ENCODE measurements around the gene PRRG3. TPM values are rescaled to one million over a fixed set of nuclear protein-coding genes. Genes with fewer than 3 reads are reported as not detected.

The PRRG3 gene
- total RNA-seq, 1 donor from 2014 or later, result 0.24 TPM

DNA sequence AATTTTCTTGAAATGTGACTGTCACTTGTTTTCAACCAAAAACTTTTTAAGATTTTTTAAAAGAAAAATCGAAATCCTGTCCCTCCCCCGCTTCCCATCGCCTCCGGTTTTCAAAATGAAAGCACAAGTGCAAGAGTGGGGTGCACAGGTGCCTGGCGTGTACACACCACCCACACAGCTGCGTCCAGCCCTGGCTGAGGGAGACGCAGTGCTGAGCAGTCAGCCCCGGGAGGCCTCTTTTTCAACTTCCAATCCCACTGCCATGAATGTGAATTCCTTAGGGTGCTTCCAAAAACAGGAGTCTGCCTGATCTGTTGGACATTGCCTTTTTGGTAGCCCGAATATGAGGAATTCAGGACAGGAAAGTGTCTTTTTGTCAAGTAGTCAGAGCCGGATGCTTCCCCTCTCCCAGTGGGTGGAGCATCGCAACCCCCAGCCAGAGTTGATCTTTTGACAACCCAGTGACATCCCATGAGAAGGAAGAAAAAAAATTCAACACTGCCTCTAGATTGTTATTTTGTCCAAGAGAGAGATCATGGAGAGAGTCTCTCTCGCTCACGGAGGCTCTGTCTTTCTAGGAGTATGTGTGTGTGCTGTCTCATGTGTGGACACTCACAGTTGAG is 8.9 kb downstream of the PRRG3 start:
- DNase-seq (ENCODE audit: low spot score), result no peak

DNA sequence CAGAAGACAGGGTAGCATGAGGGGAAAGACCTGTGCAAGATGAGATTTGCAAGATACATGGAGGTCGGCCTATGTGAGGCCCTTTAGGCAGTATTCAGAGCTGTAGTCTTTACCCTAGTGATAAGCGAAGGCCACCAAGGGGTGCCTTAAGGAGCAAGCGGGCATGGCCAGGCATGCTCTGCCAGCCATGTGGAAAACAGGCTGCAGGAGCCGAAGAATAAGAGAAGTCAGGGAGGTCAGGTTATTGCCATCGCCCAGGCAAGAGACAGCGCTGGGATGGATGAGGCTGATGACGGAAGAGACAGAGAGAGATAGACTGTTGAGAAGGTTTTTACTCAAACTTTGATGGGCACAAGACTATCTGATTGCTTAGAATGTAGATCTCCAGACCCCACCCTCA is 13.6 kb downstream of the PRRG3 start:
- DNase-seq (ENCODE audit: low spot score), result no peak

DNA sequence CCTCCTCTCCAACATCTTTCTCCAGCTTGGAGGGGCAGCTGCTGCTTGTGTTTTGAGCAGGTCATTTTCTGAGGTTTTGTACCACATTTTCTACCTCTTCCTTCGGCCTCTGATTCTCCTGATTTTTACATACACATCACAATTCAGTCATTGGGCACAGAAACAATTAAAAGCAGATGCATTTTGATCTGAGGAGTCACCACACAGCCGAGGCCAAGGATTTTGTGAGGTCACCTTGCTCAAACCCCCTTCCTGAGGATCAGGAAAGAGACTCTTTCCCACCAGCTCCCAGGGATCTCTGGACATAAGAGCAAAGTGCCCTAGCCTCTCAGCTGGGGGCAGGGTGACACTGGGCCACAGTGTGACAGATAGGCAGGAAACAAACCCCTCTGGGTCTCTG is 15.2 kb downstream of the PRRG3 start:
- DNase-seq (ENCODE audit: low spot score), result no peak

DNA sequence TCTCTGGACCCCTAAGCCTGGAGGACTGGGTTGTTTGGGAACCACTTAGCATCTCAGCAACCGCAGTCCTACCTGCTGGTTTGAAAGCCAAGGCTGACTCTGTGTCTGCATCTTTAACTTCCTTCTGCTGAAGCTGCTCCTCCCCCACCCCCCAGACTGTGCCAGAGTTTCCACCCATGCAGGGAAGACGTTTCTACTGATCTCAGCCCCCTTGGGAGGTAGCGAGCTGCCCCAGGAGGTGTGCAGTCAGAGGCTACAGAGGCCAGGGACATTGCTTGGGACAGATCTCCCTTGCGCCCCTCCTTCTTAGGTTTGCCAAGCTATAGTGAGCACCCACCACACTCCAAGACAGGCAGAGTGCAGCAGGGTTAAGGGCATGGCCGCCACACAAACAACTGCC is 15.9 kb downstream of the PRRG3 start:
- DNase-seq (ENCODE audit: low spot score), result no peak

DNA sequence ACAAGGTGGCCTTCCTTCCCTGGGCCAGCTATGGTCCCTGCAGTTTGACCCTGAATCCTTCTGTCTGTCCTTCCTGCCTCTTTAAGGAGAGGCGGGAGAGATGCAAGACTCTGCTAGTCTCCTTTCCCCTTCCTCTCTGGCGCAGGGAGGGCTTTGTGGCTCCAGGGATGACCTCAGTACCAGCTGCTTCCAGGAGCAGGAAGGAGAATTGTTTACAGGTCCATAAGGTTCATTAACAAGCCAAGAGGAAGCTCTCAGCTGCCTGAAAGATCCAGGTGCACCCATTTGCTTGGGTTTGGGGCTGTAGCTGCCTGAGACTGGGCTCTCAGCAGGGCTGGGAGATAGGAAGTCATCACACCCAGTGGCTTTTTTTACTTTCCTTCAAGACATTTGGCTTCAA is 16.5 kb downstream of the PRRG3 start:
- DNase-seq (ENCODE audit: low spot score), result no peak

DNA sequence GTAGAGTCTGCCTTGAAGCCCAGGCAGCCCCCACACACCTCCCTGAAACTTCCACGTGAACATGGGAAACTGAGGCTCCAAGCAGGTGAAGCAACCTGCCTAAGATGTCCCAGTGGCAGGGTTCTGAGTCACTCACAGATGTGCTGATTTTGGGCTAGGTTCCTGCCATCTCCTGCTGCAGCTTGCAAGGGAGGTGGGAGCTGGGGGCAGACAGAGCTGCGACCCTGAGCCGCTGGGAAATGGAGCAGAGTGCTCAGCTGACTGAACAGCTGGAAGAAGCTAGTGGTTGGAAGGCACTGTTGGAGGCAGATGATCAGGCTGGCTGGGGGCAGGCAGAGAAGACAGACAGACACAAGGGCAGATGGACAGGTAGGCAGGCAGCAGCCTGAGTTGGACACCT is 17.0 kb downstream of the PRRG3 start:
- DNase-seq (ENCODE audit: low spot score), result no peak

DNA sequence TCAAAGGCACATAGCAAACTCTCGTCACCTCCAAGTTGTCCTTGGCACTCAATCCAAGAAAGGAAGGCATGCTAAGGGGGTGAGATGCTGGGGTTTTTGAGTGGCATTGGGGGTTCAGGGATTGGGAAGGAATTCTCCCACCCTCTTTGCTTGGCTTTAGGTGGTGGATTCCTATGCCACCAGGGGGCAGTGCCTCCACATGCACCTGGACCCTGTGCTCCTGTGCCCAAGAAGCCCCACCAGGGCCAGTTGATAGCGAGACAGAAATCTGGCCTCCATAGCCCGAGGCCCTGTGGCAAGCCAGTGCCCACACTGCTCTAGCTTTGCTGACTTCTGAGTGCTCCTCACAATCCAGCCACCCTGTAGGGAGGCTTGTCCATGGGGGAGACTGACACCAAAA is 18.6 kb downstream of the PRRG3 start:
- no peak for DNase-seq (ENCODE audit: low spot score)

DNA sequence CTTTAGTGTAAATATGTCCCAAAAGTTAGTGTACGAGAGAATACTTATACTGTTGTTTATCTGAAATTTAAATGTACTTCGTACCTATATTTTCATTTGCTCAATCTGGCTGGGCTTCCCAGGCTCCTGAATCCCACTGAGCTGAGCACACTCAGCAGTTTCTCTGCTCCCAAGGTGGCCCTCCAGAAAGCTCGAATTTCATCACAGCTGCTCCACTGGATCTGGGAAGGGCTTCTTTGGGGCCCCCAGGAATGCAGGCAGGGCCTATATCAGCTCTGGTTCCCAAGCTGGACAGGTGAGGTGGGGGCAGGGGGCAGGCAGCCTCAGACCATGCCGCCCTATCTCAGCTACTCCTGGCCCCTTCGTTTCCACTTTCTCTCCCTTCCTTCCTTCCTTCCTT is 19.1 kb downstream of the PRRG3 start:
- DNase-seq (ENCODE audit: low spot score), result no peak

DNA sequence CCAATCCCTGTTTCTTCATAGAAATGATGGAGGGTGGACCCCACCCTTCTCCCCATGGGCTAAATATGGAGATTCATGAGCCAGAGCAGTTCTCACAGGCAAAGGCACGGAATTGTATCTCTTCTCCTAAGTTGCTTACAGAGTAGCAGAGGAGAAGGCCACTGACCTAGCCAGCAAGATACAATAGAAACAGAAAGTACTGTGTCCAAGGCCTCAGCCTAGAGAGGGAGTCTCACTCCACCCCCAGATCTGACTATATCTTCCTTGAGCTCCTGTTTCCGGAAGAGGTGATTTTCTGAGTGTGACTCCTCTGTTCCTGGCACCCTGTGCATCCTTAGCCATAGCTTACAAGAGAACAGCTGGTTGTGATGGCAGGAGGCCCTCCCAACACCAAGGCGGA is 20.5 kb downstream of the PRRG3 start, which contains the start of gene FATE1:
Gene FATE1 (plus strand): TSS at position 284 of the 400 bp plus-strand sequence. CDS start 85 bp downstream, at position 369.
- no peak for DNase-seq (ENCODE audit: low spot score)

DNA sequence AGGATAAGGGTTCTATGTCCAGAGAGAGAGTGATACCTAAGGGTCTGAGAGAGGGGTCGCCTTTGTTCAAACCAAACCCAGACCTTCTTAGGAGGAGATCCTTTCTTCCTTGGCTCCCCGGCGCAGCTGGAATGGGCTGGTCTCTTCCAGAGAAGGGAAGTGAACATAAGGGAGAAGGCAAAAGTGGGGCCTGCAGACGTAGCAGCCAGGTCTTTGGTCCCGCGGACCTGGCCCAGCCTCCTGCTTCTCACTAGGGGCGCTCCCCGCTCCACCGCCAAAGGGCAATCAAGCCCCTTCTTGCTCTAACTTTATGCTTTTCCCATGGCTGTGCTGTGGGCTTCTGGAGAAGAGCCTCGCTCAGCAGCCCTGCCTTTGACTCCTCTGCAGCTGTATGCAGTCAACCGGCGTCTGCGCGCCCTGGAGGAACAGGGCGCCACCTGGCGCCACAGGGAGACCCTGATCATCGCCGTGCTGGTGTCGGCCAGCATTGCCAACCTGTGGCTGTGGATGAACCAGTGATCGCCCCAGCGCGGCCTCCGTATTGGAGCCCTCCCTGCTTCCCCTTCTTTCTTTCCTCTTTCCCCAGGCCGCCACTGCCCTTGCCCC is 27.1 kb downstream of the PRRG3 start:
- DNase-seq (ENCODE audit: low spot score), result peak; percentile 10

DNA sequence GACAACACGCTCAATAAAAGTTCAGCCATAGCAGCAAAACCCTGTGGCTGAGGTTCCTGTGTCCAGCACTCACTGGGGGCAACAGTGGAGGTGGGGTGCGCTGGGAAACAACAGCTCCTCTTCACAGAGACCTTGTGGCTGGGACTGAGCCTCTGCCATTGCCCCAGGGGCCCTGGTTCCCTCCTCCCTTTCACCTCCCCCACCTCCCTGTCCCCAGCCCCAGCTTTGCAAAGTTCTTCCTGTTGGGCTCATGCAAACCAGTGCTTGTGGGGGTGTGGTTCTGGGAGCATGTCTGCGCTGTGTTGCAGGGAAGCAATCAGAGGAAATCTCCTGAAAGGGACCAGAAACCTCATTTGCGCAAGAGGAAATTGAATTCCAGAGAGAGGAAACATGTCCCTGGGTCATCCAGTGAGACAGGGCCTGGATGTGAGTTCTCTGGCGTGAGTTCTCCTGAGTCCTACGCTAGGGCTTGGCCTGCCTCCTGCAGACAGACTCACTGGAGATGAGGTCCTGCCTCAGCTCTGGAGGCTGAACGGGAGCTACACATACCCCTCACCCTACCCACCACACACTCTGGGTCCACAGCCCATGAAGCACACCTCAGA is 28.0 kb downstream of the PRRG3 start:
- DNase-seq (ENCODE audit: low spot score), result no peak

DNA sequence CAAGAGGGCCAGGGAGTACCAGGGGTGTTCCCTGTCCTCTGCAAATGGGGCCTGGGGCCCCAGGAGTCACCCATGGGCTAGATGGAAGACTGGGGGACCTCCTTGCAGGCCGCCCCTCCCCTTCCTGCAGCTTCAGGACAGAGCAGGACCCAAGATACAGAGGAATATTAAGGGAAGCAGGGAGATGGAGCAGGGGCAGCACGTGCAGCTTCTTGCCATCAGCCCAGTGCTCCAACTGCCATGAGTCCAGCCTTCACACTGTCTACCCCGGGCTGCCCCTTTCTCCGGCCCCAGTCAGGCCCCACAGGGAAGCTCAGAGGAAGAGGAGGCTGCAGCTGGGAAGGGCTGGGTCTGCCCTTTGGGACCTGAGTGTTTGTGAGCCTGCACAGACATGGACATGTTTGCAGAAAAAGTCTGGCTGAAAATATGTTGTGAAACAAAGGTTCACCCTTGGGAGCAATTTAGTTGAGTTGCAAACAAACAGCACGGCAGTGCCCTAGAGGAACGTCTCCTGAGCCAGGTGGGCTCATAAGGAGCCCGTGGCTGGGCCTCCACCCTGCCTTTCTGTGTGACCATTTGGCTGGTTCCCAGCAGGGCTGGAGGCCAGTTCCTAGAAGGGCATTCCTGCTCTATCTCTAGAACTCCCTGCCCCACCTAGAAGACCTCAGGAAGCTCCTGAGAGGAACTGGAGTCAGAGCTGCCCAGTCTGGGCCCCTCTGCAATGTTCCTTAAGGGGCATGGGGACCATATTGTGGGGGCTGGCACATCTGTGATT is 29.5 kb downstream of the PRRG3 start:
- DNase-seq (ENCODE audit: low spot score), result no peak

DNA sequence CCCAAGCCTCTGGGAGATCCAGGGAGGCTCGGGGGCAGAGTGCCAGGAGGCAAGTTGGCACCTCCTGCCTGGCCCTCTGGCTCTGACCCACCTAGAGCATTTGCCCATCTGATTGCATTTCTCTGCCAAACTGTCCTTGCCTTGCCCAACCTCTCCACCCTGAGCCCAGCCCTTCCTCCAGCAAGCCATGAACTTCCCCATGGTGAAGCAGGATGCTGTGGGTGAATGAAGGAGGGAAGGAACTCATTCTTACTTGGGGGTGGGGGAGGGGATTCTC is 30.0 kb downstream of the PRRG3 start:
- DNase-seq (ENCODE audit: low spot score), result no peak

DNA sequence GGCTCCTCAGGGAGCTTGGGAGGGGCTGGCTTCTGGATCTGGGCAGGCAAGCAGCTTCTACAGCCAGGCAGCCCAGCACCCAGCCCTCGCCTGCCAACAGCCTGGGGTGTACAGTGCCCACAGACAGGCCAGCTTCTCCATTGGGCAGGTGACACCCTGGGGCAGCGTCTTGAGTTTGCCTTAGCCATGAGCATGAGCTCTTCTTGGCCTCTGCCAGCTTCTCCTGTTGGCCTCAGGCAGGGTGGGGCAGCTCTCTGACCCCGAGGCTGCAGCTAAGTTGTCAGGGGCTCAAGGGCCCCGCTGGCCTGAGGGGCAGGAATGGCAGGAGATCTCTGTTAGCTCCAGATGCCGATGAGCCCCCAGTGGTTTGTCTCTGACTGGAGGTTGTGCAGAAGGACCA is 31.5 kb downstream of the PRRG3 start:
- DNase-seq (ENCODE audit: low spot score), result no peak

DNA sequence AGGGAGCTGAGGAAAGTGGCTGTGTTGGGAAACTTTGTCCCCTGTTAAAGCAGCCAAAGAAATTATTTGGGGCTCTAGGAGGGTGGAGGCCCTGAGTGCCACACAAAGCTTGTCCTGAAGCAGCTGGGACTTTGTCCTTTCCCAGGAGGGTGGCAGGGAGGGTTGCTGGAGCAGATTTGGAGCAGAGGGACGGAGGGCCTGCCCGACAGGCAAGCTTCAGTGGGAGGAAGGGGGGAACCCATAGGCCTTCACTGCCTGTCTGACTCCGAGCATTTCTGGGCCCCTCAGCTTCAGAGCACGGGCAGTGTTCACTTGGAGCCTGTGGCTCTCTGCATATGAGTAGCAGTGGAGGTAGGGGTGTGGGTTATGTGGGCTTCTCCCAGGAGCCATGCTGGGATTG is 32.1 kb downstream of the PRRG3 start:
- no peak for DNase-seq (ENCODE audit: low spot score)

DNA sequence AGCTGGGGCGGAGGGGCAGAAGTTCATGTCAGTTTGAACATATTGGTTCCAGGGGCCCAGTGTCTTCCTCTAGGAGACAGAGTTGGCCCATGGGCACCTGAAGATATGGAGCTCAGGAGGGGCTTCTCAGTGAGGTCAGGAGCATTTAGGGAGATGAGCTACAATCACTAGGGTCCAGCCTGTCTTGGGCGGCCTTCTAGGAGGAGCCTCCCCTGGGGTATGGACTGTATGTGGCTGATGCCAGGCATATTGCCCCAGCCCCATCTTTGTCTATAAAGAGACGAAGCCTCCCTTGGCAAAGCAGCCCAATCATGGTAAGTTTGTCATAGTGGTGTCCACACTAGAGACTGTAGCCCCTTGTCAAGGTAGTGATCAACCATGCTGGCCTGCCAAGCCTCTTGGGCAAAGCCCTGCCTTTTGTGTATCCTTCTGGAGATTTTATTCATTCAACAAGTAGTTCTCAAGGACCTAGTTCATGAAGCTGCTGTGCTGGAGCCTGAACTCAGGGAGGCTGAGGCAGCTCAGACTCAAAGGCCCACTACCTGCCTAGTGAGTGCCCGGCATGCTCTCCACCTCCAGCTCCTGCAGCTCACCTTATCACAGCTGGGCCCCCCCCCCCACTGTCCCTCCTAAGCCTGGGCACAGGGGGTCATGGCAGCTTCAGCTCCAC is 33.9 kb downstream of the PRRG3 start:
- no peak for DNase-seq (ENCODE audit: low spot score)

DNA sequence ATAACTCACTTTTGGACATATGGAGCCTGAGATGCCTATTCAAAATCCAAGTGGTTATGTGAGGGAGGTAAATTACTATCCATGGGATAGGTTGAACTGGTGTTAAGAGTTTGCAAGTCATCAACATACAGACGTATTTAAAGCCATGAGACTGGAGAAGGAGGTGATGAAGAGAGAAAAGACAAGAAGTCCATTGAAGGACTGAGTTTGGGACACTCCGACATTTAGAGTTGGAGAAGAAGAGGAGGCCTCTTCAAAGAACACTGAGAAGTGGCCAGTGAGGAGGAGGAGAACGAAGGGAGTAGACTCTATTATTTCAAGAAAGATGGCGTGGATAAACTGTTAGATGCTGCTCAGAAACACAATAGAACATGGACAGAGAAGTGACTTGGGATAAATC is 39.2 kb downstream of the PRRG3 start, which contains the start of gene CNGA2:
Gene CNGA2 (plus strand): TSS at position 301 of the 400 bp plus-strand sequence. CDS start 3,738 bp downstream, outside the sequence.
- DNase-seq (ENCODE audit: low spot score), result no peak

DNA sequence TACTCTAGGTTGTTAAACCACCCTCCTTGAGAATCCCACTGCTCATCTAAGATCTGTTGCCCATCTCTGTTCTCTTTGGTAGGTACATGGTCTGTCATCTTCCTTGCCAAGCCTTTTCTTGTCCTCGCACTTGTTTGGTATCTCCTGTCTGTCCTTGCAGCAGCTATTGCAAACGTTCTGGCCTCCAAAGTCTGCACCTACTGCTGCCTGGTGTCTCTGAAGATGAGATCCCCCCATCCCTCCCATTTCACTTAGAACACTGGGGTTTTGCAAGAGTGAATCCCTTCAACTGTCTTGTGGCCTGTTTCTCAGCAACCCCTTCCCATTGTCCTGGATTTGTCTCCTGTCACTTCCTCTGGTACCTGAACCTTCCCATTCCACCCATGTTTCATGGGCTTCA is 40.0 kb downstream of the PRRG3 start:
- DNase-seq (ENCODE audit: low spot score), result no peak

DNA sequence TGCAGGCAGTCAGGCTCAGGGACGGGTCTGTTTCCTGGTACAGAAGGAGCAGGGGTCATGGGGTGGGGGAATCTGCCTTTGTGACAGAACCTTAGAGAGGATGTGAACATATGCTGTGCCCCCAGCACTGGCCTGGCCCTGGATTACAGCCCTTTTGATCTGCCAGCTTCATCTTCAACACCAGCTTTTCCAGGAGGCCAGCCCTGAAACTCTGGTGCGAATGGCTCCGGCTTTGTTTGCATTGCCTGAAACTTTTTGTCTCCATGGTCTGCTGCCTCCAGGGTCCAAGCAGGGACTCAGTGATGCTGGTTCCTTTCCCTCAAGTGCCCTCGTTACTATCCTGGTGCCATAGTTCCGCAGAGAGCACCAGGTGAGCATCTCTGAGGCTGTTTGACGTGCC is 41.4 kb downstream of the PRRG3 start:
- no peak for DNase-seq (ENCODE audit: low spot score)

DNA sequence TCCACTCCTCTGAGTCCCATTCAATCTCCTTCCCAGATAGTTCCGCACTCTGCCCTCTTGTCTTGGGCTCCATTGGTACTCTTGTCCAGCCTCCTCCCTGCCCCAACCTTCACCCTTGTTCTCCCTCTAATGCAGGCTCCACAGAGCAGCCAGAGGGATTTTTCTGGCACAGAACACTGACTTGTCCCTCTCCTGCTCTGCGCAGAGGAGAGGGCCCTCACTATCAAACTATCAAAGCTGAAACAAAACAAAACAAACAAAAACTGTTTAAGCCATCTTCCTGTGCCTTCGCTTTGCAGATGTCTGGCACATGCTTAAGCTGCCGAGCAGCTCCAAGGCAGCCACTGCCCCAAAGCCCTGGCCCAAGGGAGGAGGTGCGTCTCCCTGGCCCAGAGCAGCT is 42.2 kb downstream of the PRRG3 start:
- DNase-seq (ENCODE audit: low spot score), result no peak

DNA sequence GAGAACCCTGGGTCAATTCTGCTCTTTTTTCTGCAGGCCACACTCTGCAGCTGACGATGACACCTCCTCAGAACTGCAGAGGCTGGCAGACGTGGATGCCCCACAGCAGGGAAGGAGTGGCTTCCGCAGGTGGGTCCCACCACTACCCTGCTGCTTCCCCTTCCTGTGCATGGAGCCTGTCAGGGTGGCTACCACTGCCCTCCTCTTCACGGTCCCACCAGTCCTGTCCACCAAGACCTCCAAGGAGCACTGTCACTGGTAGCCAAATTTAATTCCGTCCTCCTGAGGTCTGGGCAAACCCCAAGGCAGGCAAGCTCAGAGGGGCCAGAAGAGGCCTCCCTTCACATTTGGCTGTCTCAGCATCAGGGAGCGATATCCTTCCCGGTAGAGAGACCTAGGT is 43.5 kb downstream of the PRRG3 start:
- no peak for DNase-seq (ENCODE audit: low spot score)

DNA sequence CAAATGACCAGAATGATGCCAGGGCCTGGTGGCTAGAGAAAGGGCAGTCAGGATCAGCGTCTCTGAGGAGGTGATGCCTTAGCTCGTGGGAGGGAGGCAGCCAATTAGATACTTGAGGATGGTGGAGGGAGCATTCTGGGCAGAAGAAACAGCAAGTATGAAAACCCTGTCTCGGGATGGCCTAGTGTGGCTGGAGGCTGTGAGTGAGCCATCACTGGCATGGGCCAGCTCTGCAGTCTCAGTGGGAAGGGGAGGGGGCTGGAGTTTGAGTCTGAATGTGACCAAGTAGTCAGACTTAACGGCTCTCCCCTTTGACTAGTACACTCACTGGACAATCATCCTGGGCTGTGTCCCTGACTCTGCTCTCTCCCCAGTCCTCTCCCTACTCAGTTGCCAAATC is 46.3 kb downstream of the PRRG3 start:
- no peak for DNase-seq (ENCODE audit: low spot score)
